Vagina (tissue), 2 donors: ENCODE measurements around the gene FASN.

ENCODE experiments used
- CTCF ChIP-seq, 3 experiments: fragments of 450-650 bp in 2 of 3; fragments of 200-600 bp in 1 of 3; sonication (generic) in 1 of 3; IDR thresholded peaks; one replicate each; pipeline ENCODE4 v1.5.1; 2017 to 2019; ENCODE audit warnings: antibody characterized with exemption in 3 of 3, mild to moderate bottlenecking in 2 of 3, moderate library complexity in 2 of 3
- POLR2A ChIP-seq, 2 donors: fragments of 450-650 bp; IDR thresholded peaks; one replicate each; pipeline ENCODE4 v1.6.1; 2017; ENCODE audit warnings: antibody characterized with exemption in 2 of 2, mild to moderate bottlenecking in 2 of 2, moderate library complexity in 2 of 2
- POLR2AphosphoS5 ChIP-seq, 2 donors: sonication (generic); formaldehyde crosslinking; IDR thresholded peaks; one replicate each; pipeline ENCODE4 v1.9.0; 2017; ENCODE audit warnings: antibody characterized with exemption in 2 of 2, mild to moderate bottlenecking in 2 of 2, low read depth in 1 of 2; ENCODE audit not compliant: insufficient read depth in 1 of 2

DNA sequence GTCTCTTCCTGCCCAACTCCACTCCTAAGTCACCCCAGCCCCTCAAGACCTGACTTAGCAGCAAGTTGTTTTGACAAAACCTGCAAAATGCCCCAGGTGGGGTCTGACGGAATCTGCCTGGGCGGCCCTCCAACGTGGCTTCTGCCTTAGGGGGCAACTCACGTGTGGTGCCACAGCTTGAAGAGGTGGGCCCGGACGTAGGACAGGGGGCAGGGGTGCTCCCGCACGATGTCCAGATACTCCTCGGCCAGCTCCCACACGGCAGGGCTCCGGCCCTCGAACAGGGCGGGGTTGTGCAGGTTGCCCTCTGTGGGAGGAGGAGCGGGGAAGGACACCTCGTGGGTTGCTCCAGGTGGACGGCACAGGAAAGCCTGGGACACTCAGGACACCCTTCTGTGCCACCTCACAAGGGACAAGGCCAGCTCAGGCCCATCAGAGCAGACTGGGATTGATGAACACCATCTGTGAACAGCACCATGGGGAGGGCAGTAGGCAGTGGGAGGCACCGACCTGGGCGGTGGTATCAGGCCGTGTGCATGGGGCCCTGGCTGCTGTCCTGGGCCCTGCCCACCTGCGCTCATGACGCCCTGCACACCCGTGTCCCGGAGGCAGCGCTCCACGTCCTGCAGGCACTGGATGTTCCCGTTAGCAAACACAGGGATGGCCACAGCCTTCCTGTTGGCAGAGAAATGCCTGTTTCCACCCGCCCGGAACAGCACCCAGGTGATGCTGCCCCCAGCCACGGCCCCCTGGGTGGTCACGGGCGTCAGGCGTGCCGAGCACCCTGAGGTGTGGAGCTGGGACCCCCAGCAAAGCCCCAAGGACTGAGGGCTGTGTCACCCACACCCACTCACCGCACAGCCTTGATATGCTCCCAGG, 36.8 kb downstream of the FASN start:
- TF ChIP-seq POLR2A (IDR thresholded peaks at IDR 0.05) (no peak), CTCF (IDR thresholded peaks at IDR 0.05) (no peak), POLR2AphosphoS5 (IDR thresholded peaks at IDR 0.05; ENCODE audit: insufficient read depth in 1 of 2, low read depth in 1 of 2) (no peak)
